Omental fat pad (tissue), 4 donors: ENCODE measurements around the gene SDK1. TPM values are rescaled to one million over a fixed set of nuclear protein-coding genes. Genes with fewer than 3 reads are reported as not detected.

Source experiments
- ATAC-seq: fragments of 150-250 bp; one replicate; pipeline ENCODE4 v1.9.1; 2016; ENCODE audit warnings: mild to moderate bottlenecking, moderate library complexity; ENCODE audit not compliant: low FRiP score
- DNase-seq: peaks from one replicate; pipeline ENCODE4 v3.0.0-alpha.2; 2019; ENCODE audit warnings: low spot score
- CTCF ChIP-seq, 3 donors: fragments of 450-650 bp; IDR thresholded peaks; one replicate each; pipeline ENCODE4 v1.5.1; 2016 to 2017; ENCODE audit warnings: antibody characterized with exemption in 3 of 3, mild to moderate bottlenecking in 3 of 3, moderate library complexity in 2 of 3
- total RNA-seq, 4 donors: library from RNA; depleted of rRNA; stranded (reverse); fragments of >200 nt; gene quantifications; one replicate each; pipeline ENCODE4 v1.1.0, GENCODE V29; 2016

The SDK1 gene
- total RNA-seq, 4 donors from 2014 or later, result 2.5 to 14.7 (median 5.4) TPM

- DNase-seq (no peak), ATAC-seq (no peak)
- no peak for TF ChIP-seq CTCF (IDR thresholded peaks at IDR 0.05)
These were observed 615.1 kb downstream of the SDK1 start for GRCh38 chr7:3916146-3916545.

- TF ChIP-seq CTCF (IDR thresholded peaks at IDR 0.05), result no peak
- ATAC-seq (no peak), DNase-seq (no peak)
These were observed 616.4 kb downstream of the SDK1 start for GRCh38 chr7:3917436-3917835.

GRCh38 chr7:3918576-3918975 lies 617.5 kb downstream of the SDK1 start:
- ATAC-seq (no peak), DNase-seq (no peak)
- TF ChIP-seq CTCF (IDR thresholded peaks at IDR 0.05), result no peak

- TF ChIP-seq CTCF (IDR thresholded peaks at IDR 0.05), result no peak
- DNase-seq, result no peak
These were observed 621.2 kb downstream of the SDK1 start for GRCh38 chr7:3922175-3922635.

GRCh38 chr7:3923307-3923918 lies 622.4 kb downstream of the SDK1 start:
- no peak for TF ChIP-seq CTCF (IDR thresholded peaks at IDR 0.05)
- DNase-seq (no peak), ATAC-seq (no peak)

More at GRCh38 chr7:3922175-3922635, 621.2 kb downstream of the SDK1 start:
- ATAC-seq, result no peak

GRCh38 chr7:3924277-3924676 lies 623.2 kb downstream of the SDK1 start:
- DNase-seq, result no peak
- TF ChIP-seq CTCF (IDR thresholded peaks at IDR 0.05), result no peak

GRCh38 chr7:3927446-3928110 lies 626.5 kb downstream of the SDK1 start:
- no peak for ATAC-seq
- DNase-seq, result no peak
- no peak for TF ChIP-seq CTCF (IDR thresholded peaks at IDR 0.05)

More at GRCh38 chr7:3924277-3924676, 623.2 kb downstream of the SDK1 start:
- no peak for ATAC-seq
